Measurements from ENCODE around the gene BCL2L11.

BCL2L11 gene

DNA sequence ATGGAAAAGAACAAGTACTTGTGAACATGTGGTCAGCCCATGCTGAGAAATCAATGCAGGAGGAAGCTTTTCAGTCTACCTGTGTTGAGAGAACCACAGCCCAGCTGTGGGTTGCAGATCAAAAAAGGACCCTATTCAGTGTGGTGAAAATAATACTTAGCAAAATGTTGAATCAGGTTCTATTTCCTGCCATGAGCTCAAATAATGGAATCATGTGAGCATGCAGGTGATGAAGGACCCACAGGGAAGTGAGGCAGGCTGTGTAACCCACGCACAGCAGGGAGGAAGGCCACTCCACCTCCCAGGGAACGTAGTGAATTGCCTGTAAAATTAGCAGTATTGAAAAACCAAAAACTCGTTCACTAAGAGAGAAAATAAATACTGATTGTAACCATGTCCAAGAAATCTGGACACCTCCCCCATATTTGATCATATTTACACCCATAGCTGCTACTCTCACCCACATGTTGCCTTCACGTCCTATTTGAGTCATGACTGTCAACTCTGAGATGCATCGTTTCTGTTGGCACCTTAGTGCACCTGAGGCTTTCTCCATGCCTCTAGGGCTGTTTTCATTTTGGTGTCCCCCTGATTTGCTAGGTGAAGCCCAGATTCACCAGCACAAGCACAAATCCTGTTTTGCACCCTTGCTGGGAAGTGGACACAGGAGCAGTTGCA, 20.5 kb upstream of the BCL2L11 start:
- TF ChIP-seq GABPA (IDR thresholded peaks at IDR 0.05; ENCODE audit: low read depth), result no peak
- no peak for TF ChIP-seq POLR2AphosphoS5 (IDR thresholded peaks at IDR 0.05; ENCODE audit: low read depth)
- TF ChIP-seq, protein P1, sequence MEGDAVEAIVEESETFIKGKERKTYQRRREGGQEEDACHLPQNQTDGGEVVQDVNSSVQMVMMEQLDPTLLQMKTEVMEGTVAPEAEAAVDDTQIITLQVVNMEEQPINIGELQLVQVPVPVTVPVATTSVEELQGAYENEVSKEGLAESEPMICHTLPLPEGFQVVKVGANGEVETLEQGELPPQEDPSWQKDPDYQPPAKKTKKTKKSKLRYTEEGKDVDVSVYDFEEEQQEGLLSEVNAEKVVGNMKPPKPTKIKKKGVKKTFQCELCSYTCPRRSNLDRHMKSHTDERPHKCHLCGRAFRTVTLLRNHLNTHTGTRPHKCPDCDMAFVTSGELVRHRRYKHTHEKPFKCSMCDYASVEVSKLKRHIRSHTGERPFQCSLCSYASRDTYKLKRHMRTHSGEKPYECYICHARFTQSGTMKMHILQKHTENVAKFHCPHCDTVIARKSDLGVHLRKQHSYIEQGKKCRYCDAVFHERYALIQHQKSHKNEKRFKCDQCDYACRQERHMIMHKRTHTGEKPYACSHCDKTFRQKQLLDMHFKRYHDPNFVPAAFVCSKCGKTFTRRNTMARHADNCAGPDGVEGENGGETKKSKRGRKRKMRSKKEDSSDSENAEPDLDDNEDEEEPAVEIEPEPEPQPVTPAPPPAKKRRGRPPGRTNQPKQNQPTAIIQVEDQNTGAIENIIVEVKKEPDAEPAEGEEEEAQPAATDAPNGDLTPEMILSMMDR (IDR thresholded peaks at IDR 0.05; ENCODE audit: insufficient read depth, low read length), result no peak
- TF ChIP-seq, protein P2, sequence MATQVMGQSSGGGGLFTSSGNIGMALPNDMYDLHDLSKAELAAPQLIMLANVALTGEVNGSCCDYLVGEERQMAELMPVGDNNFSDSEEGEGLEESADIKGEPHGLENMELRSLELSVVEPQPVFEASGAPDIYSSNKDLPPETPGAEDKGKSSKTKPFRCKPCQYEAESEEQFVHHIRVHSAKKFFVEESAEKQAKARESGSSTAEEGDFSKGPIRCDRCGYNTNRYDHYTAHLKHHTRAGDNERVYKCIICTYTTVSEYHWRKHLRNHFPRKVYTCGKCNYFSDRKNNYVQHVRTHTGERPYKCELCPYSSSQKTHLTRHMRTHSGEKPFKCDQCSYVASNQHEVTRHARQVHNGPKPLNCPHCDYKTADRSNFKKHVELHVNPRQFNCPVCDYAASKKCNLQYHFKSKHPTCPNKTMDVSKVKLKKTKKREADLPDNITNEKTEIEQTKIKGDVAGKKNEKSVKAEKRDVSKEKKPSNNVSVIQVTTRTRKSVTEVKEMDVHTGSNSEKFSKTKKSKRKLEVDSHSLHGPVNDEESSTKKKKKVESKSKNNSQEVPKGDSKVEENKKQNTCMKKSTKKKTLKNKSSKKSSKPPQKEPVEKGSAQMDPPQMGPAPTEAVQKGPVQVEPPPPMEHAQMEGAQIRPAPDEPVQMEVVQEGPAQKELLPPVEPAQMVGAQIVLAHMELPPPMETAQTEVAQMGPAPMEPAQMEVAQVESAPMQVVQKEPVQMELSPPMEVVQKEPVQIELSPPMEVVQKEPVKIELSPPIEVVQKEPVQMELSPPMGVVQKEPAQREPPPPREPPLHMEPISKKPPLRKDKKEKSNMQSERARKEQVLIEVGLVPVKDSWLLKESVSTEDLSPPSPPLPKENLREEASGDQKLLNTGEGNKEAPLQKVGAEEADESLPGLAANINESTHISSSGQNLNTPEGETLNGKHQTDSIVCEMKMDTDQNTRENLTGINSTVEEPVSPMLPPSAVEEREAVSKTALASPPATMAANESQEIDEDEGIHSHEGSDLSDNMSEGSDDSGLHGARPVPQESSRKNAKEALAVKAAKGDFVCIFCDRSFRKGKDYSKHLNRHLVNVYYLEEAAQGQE (IDR thresholded peaks at IDR 0.05; ENCODE audit: insufficient replicate concordance, low read depth), result no peak
- no peak for TF ChIP-seq SPI1 (IDR thresholded peaks at IDR 0.05; ENCODE audit: borderline replicate concordance, low read depth)
- H3K27me3 ChIP-seq (ENCODE audit: insufficient read depth, poor library complexity, severe bottlenecking), result no peaks in the 10 kb centered on the region
- H3K4me3 ChIP-seq (replicated peaks; ENCODE audit: insufficient read depth, low read length), result no peak overlapping the region
- DNase-seq (ENCODE audit: low read depth in 1 of 2, low spot score in 1 of 2), result no peak
- H3K27ac ChIP-seq (replicated peaks), result no peak overlapping the region

DNA sequence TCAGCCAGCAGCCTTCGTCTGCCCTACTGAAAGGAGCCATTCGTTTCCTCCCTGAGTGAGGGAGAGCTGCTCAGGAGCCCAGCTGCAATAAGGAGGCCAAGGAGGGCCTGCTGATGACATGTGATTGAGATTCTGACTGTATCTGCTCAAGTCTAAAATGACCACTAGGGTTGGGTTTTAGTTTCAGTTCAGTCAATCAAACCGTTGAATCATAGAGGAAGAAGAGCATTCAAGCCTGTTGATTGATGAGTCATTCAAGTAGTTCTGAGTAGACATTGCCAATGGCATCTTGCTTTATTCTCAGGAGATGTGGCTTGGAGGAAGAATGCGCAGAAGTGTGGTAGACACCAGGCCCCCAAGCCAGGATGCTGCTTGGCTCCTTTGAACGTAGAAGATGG, 19.9 kb upstream of the BCL2L11 start:
- Histone ChIP-seq H3K27ac (replicated peaks) (no peak overlapping the region), H3K27me3 (ENCODE audit: insufficient read depth, poor library complexity, severe bottlenecking) (no peaks in the 10 kb centered on the region), H3K4me3 (replicated peaks; ENCODE audit: insufficient read depth, low read length) (no peak overlapping the region)
- no peak for TF ChIP-seq POLR2AphosphoS5 (IDR thresholded peaks at IDR 0.05; ENCODE audit: low read depth)
- no peak for TF ChIP-seq SPI1 (IDR thresholded peaks at IDR 0.05; ENCODE audit: borderline replicate concordance, low read depth)
- TF ChIP-seq, protein P1 (IDR thresholded peaks at IDR 0.05; ENCODE audit: insufficient read depth, low read length), result no peak
- TF ChIP-seq, protein P2 (IDR thresholded peaks at IDR 0.05; ENCODE audit: insufficient replicate concordance, low read depth), result no peak
- no peak for TF ChIP-seq GABPA (IDR thresholded peaks at IDR 0.05; ENCODE audit: low read depth)
- DNase-seq (ENCODE audit: low read depth in 1 of 2, low spot score in 1 of 2), result peak in 1 of 2 experiments; percentile 69

DNA sequence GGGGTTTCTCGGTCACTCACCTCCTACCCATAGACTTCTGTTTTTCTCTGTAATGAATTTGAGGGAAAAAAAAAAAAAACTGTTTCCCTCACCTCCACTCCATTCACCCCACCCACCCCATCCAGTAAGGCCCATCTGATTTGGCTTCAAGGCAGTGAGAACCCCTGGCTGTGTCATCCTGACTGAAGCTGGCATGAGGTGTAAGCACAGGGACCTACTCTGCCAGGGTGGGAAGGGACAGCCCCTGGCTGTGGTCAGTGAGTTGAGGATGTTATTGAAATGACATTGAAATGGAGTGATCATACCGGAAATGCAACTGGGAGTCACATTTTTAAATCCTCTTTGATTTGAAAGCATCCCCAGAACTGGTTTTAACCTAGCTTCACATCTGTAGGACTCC, 19.1 kb upstream of the BCL2L11 start:
- Histone ChIP-seq H3K27ac (replicated peaks) (no peak overlapping the region), H3K27me3 (ENCODE audit: insufficient read depth, poor library complexity, severe bottlenecking) (no peaks in the 10 kb centered on the region), H3K4me3 (replicated peaks; ENCODE audit: insufficient read depth, low read length) (no peak overlapping the region)
- DNase-seq (ENCODE audit: low read depth in 1 of 2, low spot score in 1 of 2), result no peak
- TF ChIP-seq GABPA (IDR thresholded peaks at IDR 0.05; ENCODE audit: low read depth) (no peak), POLR2AphosphoS5 (IDR thresholded peaks at IDR 0.05; ENCODE audit: low read depth) (no peak), SPI1 (IDR thresholded peaks at IDR 0.05; ENCODE audit: borderline replicate concordance, low read depth) (no peak)
- TF ChIP-seq, protein P1 (IDR thresholded peaks at IDR 0.05; ENCODE audit: insufficient read depth, low read length), result no peak
- TF ChIP-seq, protein P2 (IDR thresholded peaks at IDR 0.05; ENCODE audit: insufficient replicate concordance, low read depth), result no peak

All from HL-60 (cell line).